ENCODE data around the gene ANKRD63.

GRCh38 chr15:40282147-40282868 is 556 bp downstream of the ANKRD63 start:
- TF ChIP-seq CTCF (IDR thresholded peaks at IDR 0.05) = peak in 2 of 4 experiments; percentile 8 to 35
- no peak for TF ChIP-seq POLR2AphosphoS5 (IDR thresholded peaks at IDR 0.05)
- no peak for TF ChIP-seq EP300 (IDR thresholded peaks at IDR 0.05)
- TF ChIP-seq POLR2A (IDR thresholded peaks at IDR 0.05) = no peak

All from sigmoid colon (tissue), 4 donors.